HG03460 (cell line): Measurements from ENCODE around the gene KRT20.
"Not testable (repeated sequence)": the region's sequence is repeated elsewhere in the genome, so short reads cannot be mapped to it uniquely, and the experiment has no call there.

Experiments
- ATAC-seq: cut with Tn5 transposase; IDR thresholded peaks from one replicate; pipeline ENCODE4 v1.9.1; 2021; ENCODE audit not compliant: unreplicated experiment

Gene KRT20, protein sequence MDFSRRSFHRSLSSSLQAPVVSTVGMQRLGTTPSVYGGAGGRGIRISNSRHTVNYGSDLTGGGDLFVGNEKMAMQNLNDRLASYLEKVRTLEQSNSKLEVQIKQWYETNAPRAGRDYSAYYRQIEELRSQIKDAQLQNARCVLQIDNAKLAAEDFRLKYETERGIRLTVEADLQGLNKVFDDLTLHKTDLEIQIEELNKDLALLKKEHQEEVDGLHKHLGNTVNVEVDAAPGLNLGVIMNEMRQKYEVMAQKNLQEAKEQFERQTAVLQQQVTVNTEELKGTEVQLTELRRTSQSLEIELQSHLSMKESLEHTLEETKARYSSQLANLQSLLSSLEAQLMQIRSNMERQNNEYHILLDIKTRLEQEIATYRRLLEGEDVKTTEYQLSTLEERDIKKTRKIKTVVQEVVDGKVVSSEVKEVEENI

DNA sequence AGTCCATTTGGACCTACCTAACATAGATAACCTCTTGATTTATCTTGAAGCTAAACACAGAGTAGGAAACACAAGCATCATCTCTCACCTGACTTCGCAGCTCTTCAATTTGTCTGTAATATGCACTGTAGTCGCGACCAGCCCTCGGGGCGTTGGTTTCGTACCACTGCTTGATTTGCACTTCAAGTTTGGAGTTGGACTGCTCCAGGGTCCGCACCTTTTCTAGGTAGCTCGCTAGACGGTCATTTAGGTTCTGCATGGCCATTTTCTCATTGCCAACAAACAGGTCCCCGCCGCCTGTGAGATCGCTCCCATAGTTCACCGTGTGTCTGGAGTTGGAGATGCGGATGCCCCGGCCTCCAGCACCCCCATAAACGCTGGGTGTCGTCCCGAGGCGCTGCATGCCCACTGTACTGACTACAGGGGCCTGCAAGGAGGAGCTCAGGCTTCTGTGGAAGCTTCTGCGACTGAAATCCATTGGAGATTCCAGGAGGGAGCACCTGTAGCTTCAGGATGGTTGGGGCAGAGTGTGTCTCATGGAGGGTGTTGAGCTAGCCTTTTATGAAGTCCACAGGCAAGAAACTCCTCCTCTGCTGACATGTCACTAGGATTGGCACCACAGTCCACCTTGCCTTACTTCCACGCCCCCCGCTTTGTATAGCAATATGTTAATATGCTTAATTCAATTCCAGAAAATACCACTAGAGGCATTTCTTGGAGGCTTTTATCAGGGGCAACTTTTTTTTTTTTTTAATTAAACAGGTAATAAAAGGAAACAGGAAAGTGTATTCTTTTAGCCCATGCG lies at the start of gene KRT20:
KRT20 (minus strand) TSS at position 535 of the 805 bp plus-strand sequence; CDS start at position 478, 57 bp downstream.
- ATAC-seq, result no peak

DNA sequence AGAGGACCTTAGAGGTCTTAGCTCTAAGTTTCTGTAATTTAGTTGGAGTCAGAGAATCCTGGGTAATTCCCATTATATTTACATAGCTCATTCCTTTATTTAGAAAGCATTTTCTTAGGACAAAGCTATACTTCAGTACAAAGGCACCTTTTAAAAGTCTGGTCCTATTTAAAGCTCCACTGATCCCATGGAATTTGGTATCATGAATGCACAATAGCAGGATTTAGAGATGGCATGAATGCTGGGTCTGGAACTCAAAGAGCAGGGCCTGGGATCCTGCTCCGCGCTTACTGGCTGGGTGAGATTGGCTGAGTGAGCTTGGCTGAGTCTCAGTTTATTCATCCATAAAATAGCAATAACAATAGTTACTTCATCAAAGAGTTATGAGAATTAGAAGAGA lies 47.6 kb upstream of the KRT20 start:
- ATAC-seq, result no peak

DNA sequence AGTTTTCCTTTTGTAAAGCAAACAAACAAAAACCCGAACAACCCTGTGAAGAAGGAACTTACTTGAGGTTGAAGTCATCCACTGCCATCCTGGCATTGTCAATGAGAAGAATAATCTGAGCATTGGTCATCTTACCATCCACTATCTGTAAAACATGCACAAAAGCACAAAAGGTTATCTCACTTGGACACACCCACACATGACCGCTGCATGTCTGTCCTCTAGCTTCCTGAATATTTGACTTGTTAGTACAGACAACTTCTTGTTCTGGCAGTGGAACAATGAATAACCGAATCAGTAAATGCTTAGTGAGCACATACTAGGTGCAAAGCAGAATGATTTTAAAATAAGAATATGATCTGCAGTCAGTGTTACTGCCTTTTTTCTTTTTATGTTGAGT lies 46.3 kb upstream of the KRT20 start:
- no peak for ATAC-seq

DNA sequence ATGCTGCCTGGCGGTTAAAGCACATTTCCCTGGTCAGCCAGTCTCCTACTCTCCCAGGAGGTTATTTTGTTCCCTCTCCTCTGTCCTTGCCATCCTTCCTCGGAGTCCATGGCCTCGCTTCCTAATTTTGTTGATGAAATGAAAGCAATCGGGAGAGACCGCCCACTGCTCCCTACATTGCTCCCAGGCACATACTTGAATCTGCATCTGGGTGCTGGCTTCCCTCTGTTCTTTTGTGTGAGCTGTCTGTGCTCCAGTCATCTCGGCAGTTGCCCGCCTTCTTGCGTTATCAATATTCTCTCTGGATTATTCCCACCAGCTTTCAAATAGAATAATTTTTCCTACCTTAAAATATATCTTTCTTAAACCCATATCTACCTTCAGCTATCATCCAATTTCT lies 41.3 kb upstream of the KRT20 start:
- ATAC-seq, result no peak

- ATAC-seq, result no peak
Measured at GRCh38 chr17:40922239-40922638, 37.2 kb upstream of the KRT20 start.

GRCh38 chr17:40921026-40921425 lies 36.0 kb upstream of the KRT20 start:
- ATAC-seq, result no peak

GRCh38 chr17:40917116-40917515 lies 32.1 kb upstream of the KRT20 start:
- not testable (repeated sequence) for ATAC-seq

DNA sequence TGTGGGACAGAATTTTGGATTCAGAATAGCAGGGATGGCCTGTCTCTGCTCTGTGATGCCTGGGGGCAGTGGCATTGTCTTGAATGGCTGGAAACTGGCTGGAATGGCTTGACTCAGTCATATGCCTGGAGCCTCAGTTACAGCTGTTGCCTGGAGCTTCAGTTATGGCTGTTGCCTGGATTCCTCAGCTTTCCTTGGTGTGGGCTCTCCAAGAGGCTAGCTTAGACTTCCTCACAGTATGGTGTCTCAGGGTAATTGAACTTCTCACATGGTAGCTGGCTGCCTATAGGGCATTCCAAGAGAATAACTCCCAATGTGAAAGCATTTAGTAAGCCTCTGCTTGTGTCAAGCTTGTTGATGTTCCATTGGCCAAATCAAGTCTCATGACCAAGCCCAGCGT lies 31.3 kb upstream of the KRT20 start:
- no peak for ATAC-seq

- no peak for ATAC-seq
Measured at GRCh38 chr17:40915721-40916256, 30.7 kb upstream of the KRT20 start.

GRCh38 chr17:40915199-40915661 lies 30.2 kb upstream of the KRT20 start:
- ATAC-seq, result no peak

DNA sequence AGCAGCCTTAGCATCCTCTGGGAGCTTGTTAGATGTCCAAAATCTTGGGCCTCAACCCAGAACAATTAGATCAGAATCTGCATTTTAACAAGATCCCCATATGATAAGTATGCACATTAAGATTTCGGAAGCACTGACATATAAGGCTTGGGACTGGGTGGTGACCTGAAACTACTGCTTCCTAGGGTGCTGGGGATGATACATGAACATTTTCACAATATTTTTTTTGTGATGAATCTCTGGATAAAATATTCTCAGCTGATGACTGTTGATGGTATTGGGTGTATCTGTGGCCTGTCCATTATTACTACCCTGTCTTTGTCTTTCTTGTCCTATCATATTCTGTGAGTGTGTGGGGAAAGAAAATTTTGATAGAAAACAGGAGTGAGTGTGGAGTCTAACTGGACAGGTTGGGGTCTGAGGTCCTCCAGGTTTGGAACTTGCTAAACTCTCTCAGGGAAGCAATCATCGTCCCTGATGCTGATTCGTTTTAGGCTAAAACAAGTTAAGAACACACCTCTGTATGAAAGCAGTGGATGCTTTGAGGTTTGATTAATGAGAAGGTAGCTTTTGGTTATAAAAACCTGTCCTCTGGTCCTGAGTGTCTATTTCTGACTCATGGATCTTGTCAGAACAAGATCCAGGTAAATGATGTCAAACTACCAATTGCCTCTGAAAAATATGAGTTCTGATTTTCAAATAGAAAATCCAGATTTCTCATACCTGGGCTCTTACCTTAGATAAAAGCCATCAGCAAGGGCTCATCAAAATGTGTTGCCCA lies 29.2 kb upstream of the KRT20 start:
- no peak for ATAC-seq

DNA sequence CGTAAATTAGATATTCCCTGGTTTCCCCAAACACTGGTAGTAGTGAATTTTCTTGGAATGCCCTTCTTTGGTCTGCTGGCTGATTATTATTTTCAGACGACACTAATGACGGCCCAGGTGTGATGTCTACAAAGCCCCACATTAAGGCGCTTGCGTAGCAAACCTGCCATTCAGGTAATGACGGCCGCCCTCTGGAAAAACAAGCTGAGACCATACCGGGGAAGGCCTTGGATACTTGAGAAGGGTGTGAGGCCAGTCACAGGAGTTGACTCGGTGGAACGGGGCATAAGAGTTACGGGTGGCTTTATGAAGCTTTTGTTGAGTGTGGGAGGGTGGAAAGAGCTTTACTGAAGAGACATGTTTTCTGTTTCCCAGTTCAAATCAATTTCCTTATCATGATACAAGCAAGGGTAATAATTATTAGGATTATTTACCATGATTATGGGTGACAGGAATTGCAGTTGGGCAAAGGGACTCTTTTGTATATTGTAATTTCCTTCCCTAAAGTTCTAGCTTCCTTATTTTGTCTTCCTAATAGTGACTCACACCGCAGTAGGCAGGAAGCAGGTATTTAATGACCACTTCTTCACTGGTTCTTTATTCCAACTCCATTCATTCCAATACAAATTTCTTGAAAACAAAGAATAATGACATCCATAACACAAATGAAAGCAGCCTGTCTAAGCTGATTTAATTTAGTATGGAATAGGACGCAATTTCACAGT lies 27.6 kb upstream of the KRT20 start:
- ATAC-seq, result no peak

- ATAC-seq, result no peak
Measured at GRCh38 chr17:40910441-40910841, 25.4 kb upstream of the KRT20 start.

GRCh38 chr17:40909755-40910154 lies 24.7 kb upstream of the KRT20 start:
- ATAC-seq, result no peak

- no peak for ATAC-seq
Measured at GRCh38 chr17:40909351-40909750, 24.3 kb upstream of the KRT20 start.

GRCh38 chr17:40906613-40907012 lies 21.6 kb upstream of the KRT20 start:
- ATAC-seq, result no peak

DNA sequence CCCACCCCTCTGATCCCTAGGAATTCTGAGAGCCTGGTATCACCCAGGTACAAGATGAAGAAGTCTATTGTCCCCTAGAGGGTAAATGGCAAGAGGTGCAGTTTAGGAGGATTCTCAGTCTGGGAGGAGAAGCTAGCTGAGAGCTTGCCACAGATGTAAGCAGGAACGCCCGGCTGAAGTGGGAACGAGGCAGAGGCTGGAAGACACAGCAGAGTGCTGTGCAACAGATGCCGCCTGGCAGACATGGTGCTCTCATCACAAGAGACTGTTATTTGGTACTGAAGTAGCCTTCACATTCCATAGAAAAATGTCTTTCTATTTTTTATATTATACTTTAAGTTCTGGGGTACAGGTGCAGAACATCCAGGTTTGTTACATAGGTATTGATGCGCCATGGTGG lies 20.3 kb upstream of the KRT20 start:
- ATAC-seq, result no peak

DNA sequence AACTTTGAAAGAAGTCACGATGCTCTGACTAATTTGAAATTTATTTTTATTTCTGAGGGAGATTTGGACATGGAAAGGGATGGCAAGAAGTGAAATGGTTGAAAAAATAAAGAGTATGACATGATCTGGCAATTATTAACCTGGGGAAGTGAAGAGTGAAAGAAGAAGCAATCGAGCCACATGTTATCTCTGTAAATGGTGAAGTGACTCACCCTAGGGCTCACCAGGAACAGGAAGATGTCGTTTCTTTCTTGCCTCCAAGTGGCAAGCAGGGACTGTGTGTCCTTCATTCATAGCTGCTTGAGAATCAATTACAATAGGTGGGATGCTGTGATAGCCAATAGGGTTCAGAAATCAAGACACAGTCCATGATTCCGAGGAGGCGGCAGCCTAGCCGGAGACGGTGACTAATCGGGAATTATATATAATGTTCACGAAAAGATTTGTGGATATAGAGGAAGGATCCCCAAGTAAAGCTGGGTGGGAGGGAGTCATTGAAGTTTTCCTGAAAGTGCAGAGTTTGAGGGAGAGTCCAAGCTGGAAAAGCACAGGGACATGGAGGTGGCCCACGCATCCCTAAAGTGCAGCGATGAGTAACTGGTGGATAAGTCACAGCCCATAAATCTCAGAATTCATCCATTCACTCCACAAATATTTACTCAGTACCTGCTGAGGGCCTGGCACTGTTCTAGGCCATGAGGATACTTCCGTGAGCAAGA lies 18.2 kb upstream of the KRT20 start:
- no peak for ATAC-seq

- no peak for ATAC-seq
Measured at GRCh38 chr17:40902498-40902897, 17.5 kb upstream of the KRT20 start.

GRCh38 chr17:40901981-40902474 lies 17.0 kb upstream of the KRT20 start:
- no peak for ATAC-seq
